AG20443 (cell line): ENCODE results near the gene SPTAN1.
"Not testable (repeated sequence)": the region's sequence is repeated elsewhere in the genome, so short reads cannot be mapped to it uniquely, and the experiment has no call there.

Source experiments
- DNase-seq: peaks from one replicate; pipeline ENCODE4 v3.0.0; 2012; ENCODE audit warnings: low spot score, mixed read lengths

Gene SPTAN1

GRCh38 chr9:128633057-128633456 lies 80.7 kb downstream of the SPTAN1 start:
- DNase-seq, result no peak

GRCh38 chr9:128633601-128634000 lies 81.2 kb downstream of the SPTAN1 start:
- no peak for DNase-seq

GRCh38 chr9:128634111-128634510 lies 81.7 kb downstream of the SPTAN1 start:
- DNase-seq, result no peak

- no peak for DNase-seq
These were observed 82.4 kb downstream of the SPTAN1 start for GRCh38 chr9:128634651-128635262.

GRCh38 chr9:128635266-128636023 lies 83.1 kb downstream of the SPTAN1 start:
- peak; percentile 98 for DNase-seq

GRCh38 chr9:128636024-128636390 lies 83.6 kb downstream of the SPTAN1 start:
- no peak for DNase-seq

- no peak for DNase-seq
These were observed 84.5 kb downstream of the SPTAN1 start for GRCh38 chr9:128636556-128637530.

- DNase-seq, result no peak
These were observed 85.3 kb downstream of the SPTAN1 start for GRCh38 chr9:128637656-128638055.

GRCh38 chr9:128638580-128638979 lies 86.2 kb downstream of the SPTAN1 start:
- DNase-seq, result no peak

- DNase-seq, result no peak
These were observed 88.2 kb downstream of the SPTAN1 start for GRCh38 chr9:128640603-128641002.

- DNase-seq, result no peak
These were observed 90.4 kb downstream of the SPTAN1 start for GRCh38 chr9:128642675-128643245.

GRCh38 chr9:128643519-128644300 lies 91.3 kb downstream of the SPTAN1 start:
- no peak for DNase-seq

GRCh38 chr9:128648206-128648605 lies 95.8 kb downstream of the SPTAN1 start:
- DNase-seq, result peak; percentile 52

GRCh38 chr9:128651798-128652197 lies 99.4 kb downstream of the SPTAN1 start:
- DNase-seq, result no peak

- DNase-seq, result no peak
These were observed 101.5 kb downstream of the SPTAN1 start for GRCh38 chr9:128653908-128654307.

- no peak for DNase-seq
These were observed 102.1 kb downstream of the SPTAN1 start for GRCh38 chr9:128654481-128654880.

GRCh38 chr9:128656416-128657343 lies 104.3 kb downstream of the SPTAN1 start, which contains the start of gene DYNC2I2:
Gene DYNC2I2, minus strand, starts transcription at chr9:128656847. Its CDS starts 121 bp downstream, at chr9:128656726.
- peak; percentile 99 for DNase-seq

- no peak for DNase-seq
These were observed 104.9 kb downstream of the SPTAN1 start for GRCh38 chr9:128657344-128657704.

GRCh38 chr9:128657796-128658195 lies 105.4 kb downstream of the SPTAN1 start:
- DNase-seq, result no peak

- DNase-seq, result not testable (repeated sequence)
These were observed 114.1 kb downstream of the SPTAN1 start for GRCh38 chr9:128666481-128666941.
